Head of caudate nucleus (tissue), 42 donors: ENCODE data around the gene FHDC1.

Experiments used
- DNase-seq, 42 donors: peaks; one replicate each; pipeline versions ENCODE4 v3.0.0 to v3.0.0-alpha.2; 2020 to 2021; ENCODE audit warnings: mixed read lengths in 7 of 42
- intact Hi-C: fragments of 100-400 bp; cut with DNase I; formaldehyde crosslinking; loops from one replicate; pipeline ENCODE4 v1.15.0; 2022

FHDC1 gene

DNA sequence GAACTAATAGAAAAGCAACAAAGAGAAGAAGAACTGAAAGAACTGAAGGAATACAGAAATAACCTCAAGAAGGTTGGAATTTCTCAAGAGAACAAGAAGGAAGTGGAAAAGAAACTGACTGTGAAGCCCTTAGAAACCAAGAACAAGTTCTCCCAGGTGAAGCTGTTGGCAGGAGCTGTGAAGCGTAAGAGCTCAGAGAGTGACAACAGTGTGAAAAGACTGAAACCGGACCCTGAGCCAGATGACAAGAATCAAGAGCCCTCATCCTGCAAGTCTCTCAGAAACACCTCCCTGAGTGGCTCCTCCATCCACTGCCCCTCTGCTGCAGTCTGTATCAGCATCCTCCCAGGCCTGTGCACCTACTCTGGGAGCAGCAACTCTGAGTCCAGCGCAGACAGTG is 8.4 kb upstream of the FHDC1 start:
- intact Hi-C loops, result no loop called here
- no peak for DNase-seq

DNA sequence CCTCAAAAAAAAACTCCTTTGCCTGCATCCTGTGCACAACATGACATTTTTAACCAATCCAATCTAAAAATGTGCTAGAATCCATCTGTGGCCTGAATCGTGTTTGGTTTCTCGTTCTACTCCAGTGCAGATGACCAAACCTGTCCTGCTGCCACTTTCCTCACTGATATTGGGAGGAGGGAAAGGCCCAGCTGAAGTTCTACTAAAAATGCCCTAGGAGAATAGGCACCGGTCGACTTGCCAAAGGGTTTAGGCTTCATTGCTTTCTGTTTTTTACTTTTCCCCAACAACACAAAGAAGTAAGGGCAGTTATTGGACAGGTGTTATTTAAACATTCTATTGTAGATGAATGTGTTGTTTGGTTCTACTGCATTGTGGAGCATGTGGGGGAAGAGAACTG is 7.8 kb upstream of the FHDC1 start:
- no peak for DNase-seq
- intact Hi-C loops, result no loop called here

DNA sequence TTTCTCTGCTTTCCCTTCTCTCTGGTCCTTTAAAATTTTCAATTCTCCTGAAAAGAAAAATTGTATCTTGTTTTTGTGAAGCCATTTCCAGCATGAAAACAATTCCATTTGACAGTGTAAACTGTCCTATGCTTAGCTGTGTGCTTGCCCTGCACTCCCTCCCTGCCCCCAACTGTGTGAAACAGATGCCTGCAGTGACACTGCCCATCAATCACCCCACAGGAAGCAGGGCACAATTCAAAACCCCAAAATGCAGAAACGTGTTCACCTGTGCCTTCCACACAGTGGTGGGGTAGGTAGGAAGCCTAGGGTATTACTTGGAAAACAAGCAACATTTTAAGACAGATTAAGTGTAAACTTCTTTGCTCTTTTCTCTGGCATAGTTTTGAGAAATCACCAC is 6.2 kb upstream of the FHDC1 start:
- intact Hi-C loops, result no loop called here
- no peak for DNase-seq

DNA sequence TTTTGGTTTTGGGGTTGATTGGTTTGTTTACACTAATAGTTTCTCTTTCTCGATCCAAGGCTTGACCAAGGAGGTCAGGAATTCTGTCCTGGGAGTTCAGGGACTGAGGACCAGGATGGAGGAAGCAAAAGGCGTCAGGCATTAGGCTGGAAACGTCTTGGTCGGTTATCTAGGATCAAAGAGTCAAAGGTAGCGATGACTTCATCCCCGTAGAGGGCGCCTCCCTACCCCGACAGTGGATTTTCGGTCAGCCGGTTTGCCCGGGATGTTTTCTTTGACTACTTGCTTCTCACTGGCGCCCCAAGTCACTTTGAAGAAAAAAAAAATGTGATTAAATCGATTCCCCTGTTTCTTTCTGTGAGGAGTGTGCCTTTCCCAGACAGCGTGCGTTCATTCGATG is 980 bp upstream of the FHDC1 start:
- DNase-seq, result peak in 1 of 42 donors; percentile 42
- intact Hi-C loops, result no loop called here

DNA sequence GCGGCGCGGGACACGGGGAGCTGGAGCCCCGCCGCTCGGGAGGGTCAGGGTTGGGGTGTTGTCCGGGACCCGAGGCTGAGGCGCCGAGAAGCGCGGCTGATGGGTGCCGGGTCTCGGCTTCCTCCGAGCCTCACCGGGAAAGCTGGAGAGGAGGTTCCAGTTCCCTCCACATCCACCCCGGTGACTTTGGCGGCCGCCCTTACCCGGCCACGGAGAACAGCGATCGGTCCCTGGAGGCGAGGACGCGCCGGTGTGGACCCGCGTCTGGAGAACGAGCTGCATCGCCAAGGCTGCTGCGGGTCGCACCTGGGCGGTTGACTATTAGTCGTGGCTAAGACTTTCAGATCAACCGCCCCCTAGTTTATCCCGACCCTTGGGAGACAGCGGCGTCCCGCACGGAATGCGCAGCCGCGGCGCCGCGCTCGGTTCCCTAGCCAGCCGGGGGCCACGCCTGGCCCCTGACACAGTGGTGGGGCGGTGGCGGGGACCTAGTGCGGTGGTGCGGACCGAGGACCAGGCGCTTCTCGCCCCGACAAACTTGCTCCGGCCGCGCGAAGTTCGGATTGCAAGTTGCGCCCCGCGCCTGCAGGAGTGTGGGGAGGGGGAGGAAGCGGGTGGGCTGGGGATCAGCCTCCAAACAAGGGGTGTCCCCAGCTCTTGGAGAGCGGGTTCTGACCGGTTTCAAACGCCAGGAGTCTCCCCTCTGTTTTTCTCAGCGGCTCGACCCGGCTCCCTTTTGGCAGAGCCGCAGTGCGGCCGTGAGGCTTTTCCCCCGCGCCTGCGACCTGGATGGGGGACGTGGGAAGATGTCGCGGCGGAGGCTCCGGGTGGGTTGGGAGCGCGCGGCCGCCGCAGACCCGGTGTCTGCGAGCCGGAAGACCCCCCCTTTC is 568 bp downstream of the FHDC1 start:
- DNase-seq, result peak in 26 of 42 donors; percentile 18 to 64 (median 38)
- intact Hi-C loops, result no loop called here

- intact Hi-C loops, result no loop called here
- peak in 29 of 42 donors; percentile 12 to 73 (median 39) for DNase-seq
Observed at GRCh38 chr4:152937336-152938236, 1.5 kb downstream of the FHDC1 start.

DNA sequence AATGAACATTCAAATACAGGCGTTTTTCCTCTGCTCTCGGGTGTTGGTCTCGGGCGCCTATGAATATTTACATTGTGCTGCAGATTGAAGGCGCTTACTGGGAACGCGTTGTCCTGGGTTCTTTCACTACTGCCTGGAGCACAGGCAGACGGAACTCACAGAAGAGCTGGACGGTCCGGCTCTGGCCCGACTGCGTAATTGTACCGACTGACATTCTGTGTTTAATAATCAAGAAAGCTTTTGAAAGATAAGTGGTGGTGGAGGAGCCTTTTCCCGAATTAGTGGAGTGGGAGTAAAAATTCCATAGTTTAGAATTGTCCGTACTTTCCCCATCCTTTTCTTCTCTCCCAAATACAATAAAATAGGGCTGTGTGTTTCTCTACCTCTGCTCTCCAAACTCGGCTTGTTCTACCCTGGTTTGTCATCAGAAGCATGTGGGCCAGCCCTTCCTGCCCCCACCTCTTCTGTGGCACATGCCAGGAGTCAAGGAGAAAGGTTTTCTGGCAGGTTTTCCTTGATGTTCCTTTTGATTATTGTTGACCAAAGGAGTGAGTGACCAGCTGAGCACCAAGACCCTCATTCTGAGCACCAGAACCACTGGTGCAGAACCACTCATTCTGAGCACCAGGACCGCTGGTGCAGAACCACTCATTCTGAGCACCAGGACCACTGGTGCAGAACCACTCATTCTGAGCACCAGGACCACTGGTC is 2.3 kb downstream of the FHDC1 start:
- DNase-seq, result peak in 4 of 42 donors; percentile 30 to 52 (median 44)
- intact Hi-C loops, result no loop called here

- DNase-seq, result peak in 1 of 42 donors; percentile 30
- intact Hi-C loops, result no loop called here
Observed at GRCh38 chr4:152939621-152940020, 3.5 kb downstream of the FHDC1 start.

DNA sequence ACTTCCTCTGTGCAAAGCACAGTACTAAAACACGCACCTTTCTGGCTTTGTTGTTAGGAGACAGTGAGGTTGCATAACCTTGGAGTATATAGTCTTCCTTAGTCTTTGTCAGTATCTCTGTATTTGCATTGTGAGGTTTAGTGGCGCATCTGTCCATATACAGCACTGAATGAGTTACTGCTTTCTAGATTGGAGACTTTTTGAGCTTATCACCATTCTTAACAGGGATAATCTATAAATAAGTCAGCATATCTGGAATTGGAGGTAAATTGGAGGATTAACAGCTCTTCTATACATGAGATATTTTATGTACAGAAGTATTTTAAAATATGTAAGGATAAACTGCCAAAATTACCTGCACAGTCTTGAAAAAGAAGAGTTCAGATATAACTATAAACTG is 4.3 kb downstream of the FHDC1 start:
- DNase-seq, result peak in 1 of 42 donors; percentile 29
- intact Hi-C loops, result no loop called here

- no peak for DNase-seq
- intact Hi-C loops, result no loop called here
Observed at GRCh38 chr4:152941411-152941810, 5.3 kb downstream of the FHDC1 start.

DNA sequence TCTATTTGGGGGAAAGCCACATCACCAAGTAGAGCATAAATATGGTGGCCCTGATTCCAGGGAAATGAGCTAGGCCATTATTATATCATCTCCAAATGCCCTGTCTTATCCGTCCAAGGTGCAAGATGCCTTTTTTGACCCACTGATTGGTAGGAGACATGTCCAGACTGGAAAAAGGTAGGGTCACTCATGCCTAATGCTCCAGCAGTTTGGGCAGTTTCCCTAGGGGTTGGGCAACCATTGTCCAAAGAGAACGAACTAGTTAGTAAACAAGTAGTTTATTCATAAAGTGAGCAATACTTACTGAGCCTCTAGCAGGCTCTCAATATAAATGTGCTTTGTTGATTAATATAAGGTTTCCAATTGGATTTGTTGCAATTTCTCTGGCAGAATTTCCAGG is 6.2 kb downstream of the FHDC1 start:
- intact Hi-C loops, result no loop called here
- DNase-seq, result no peak

- intact Hi-C loops, result no loop called here
- peak in 1 of 42 donors; percentile 23 for DNase-seq
Observed at GRCh38 chr4:152943672-152944071, 7.5 kb downstream of the FHDC1 start.

GRCh38 chr4:152944666-152945320 is 8.7 kb downstream of the FHDC1 start:
- intact Hi-C loops, result no loop called here

GRCh38 chr4:152945639-152946038 is 9.5 kb downstream of the FHDC1 start:
- intact Hi-C loops, result no loop called here
- no peak for DNase-seq

More at GRCh38 chr4:152944666-152945320, 8.7 kb downstream of the FHDC1 start:
- DNase-seq, result peak in 2 of 42 donors; percentile 21 to 23

DNA sequence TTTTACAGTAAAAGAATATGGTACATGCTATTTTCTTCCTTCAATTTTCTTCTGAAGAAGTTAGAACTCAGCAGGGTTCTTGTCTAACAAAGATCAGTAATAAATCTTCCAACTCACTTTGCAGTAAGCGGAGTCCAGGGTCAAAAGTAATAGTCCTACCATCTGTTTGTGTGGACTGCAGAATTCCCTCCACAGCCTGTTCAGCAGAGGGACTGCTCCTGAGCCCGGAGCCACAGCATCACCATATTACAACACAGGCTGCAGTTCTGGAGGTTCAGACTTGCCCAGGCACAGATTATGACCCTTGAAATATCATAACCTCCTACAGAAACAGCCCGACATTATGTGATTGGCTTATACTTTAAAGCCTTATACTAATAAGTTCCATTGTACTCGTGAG is 10.3 kb downstream of the FHDC1 start:
- DNase-seq, result no peak
- intact Hi-C loops, result no loop called here

GRCh38 chr4:152947311-152947710 is 11.2 kb downstream of the FHDC1 start:
- intact Hi-C loops, result no loop called here
- no peak for DNase-seq

DNA sequence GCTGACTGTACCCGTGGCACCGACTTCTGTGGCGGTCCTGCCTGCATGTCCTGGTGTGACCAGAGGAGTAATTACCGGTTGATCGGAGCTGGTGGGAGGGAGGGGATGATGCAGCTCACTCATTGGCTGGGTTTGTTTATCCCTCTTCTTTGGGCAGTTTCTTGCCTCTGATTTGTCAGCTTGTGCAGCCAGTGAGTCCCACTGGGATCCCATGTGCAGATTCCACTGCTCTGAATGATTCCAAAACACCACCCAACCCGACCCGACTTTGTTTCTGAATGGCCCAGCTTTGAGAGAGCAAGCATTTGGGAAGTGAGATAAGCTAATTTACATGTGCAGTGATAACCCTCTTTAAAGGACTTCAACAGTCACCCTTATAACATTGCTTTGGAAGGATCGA is 13.8 kb downstream of the FHDC1 start:
- intact Hi-C loops, result no loop called here
- DNase-seq, result no peak

GRCh38 chr4:152950402-152951274 is 14.5 kb downstream of the FHDC1 start:
- DNase-seq, result peak in 10 of 42 donors; percentile 18 to 62 (median 49)
- intact Hi-C loops, result no loop called here
